HL-60/S4 treated with phorbol 12-myristate 13-acetate at 8.2 ng/mL for 4 days and 3 days (cell line): Measurements from ENCODE around the gene TTBK1.
"Not testable (repeated sequence)": the region's sequence is repeated elsewhere in the genome, so short reads cannot be mapped to it uniquely, and the experiment has no call there.

Source experiments
- in situ Hi-C: fragments of 300-500 bp; cut with MboI; formaldehyde crosslinking; loops from 2 replicates; pipeline ENCODE4 v1.15.0; 2022; ENCODE audit warnings: low sequenced_read_pairs

The TTBK1 gene

DNA sequence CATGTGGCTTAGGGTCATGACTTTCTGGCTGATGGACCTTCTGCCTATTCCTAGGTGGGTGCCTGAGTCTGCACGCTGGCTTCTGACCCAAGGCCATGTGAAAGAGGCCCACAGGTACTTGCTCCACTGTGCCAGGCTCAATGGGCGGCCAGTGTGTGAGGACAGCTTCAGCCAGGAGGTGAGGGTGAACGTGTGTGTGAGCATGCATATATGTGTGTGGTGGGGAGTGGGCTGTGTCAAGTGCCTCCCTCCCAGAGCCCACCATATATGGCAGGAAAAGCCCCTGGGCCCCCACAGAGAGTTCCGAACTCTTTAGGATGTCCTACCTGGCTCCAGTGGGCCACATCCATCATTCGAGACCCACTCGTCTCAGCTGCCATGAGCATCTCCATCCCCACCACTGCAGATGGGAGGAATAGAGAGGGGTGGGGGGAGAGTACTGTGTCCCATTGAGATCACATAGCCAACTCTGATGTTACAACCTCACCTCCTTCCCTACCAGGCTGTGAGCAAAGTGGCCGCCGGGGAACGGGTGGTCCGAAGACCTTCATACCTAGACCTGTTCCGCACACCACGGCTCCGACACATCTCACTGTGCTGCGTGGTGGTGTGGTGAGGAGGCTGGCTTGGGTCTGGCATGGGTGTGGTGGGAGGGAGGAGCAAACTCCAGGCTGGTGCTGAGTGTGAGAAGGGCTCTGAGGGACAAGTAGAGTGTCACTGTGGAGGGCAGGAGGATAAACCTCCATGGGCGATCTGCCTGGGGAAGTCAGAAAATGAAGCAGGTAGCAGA is 58.0 kb downstream of the TTBK1 start:
- in situ Hi-C loops = no loop called here

DNA sequence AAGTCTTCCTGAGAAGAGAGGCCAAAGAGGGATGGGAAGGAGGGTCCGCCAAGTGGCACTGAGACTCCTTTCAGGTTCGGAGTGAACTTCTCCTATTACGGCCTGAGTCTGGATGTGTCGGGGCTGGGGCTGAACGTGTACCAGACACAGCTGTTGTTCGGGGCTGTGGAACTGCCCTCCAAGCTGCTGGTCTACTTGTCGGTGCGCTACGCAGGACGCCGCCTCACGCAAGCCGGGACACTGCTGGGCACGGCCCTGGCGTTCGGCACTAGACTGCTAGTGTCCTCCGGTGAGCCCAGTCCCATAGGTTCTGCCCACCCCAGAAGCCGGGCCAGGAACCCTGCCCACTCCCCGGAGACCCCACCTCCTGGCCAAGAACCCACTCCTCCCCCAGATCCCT is 58.8 kb downstream of the TTBK1 start:
- in situ Hi-C loops = no loop called here

- in situ Hi-C loops = not testable (repeated sequence)
Measured at GRCh38 chr6:43303006-43303405, 59.7 kb downstream of the TTBK1 start.

- in situ Hi-C loops = no loop called here
Measured at GRCh38 chr6:43303751-43304331, 60.6 kb downstream of the TTBK1 start.

GRCh38 chr6:43304361-43304760 is 61.1 kb downstream of the TTBK1 start:
- in situ Hi-C loops = no loop called here

DNA sequence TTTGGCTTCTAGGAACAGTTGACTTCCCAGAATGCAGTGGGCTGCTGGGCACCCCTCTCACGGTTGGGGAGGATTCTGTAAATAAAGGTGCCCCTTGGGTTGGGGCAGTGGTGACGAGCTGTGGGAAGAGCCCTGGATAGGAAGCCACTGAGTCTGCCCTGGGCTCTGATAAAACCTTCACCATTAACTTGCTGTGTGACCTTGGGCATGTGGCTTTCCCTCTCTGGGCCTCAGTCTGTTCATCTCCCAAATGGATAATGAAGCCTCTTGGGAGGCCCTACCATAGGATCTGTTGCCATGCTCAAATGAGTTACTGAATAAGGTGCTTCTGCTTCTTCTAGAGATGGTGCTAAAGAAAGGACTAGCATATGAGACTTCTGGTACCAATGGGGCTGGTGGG is 61.6 kb downstream of the TTBK1 start:
- in situ Hi-C loops = no loop called here

DNA sequence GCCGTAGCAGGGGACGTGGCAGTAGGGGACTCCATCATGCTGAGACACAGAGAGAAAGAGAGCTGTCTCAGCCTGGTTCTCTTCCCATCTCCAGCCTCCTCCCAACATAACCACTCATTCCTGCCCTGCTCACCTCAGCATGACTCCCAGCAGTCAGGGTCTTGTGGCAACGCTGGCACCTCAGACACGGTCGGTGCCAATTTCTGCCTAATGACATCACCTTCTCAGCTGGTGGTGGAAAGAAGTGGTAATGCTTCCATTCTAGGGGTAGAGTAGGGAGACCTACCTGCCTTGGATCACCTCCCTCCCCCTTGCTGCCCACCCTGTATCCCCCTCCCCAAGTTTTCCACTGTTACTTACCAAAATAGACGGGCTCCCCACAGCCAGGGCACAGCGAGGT is 62.8 kb downstream of the TTBK1 start:
- in situ Hi-C loops = no loop called here

DNA sequence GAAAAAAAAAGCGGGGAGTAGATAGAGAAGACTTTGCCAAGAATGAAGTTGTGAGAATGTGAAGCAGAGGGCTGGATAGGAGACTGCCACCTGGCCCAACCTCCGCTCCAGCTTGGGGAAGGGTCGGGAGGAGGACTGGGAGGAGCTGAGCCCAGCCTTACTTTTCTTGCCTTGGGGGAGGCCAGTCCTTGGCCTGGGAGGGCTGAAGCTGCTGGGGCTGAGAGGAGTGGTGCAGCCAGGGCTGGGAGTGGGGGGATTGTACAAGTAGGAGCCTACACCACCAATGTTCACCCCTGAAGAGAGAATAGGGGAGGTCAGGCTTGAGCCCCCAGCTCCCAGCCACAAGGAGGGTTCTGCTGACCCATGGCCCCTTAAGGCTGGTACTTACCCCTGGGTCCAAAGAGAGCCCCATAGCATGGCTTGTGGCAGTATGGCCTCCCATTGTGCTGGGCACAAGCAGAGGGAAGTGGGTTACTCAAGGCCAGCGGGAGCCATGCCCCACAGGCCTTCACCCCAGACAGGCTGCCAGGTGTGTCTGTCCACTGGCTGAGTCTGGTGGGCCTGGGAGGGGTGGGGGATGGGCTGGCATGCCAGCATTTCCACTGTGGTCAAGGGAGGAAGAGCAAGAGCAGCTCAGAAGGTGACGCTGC is 64.3 kb downstream of the TTBK1 start:
- in situ Hi-C loops = no loop called here

GRCh38 chr6:43308101-43308989 is 65.1 kb downstream of the TTBK1 start, which contains the start of gene CRIP3:
CRIP3 (minus strand) TSS chr6:43308826; CDS start chr6:43308792, 34 bp downstream.
- in situ Hi-C loops = no loop called here

DNA sequence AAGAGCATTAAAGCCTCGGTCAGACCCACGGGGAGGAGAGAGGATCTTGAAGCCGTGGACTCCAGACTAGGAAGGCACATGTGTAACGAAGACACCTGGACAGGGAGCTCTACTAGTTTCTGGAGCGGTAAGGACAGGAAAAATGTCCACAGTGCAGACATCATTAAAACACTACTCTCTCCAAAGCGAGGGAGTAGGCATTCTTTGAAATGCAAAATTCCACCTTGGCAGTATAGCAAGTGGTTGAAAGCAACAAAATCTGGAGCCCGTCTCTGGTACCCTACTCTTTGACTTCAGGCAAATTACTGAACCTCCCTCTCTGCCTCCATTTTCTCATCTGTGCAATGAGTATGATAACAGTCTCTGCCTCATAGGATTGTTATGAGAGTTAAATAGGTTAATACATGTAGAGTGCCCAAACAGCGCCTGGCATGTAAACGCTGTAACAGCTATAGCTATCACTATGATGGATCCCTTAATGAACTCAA is 65.8 kb downstream of the TTBK1 start:
- in situ Hi-C loops = no loop called here

DNA sequence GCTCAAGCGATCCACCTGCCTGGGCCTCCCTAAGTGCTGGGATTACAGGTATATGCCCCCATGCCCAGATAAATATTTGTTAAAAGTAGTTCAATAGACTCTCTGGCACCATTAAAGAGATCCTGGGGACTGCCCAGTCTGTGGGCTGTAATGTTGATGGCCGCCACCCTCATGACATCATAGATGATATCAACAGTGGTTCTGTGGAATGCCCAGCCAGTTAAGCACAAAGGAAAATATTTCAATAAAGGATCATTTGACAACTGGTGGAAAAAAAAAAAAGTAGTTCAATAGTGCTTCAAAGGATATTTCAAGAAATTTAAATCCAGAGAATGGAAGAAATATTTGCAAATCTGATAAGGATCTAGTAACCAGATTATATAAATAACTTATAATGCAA is 66.9 kb downstream of the TTBK1 start:
- in situ Hi-C loops = no loop called here

GRCh38 chr6:43310624-43311023 is 67.3 kb downstream of the TTBK1 start:
- in situ Hi-C loops = no loop called here

DNA sequence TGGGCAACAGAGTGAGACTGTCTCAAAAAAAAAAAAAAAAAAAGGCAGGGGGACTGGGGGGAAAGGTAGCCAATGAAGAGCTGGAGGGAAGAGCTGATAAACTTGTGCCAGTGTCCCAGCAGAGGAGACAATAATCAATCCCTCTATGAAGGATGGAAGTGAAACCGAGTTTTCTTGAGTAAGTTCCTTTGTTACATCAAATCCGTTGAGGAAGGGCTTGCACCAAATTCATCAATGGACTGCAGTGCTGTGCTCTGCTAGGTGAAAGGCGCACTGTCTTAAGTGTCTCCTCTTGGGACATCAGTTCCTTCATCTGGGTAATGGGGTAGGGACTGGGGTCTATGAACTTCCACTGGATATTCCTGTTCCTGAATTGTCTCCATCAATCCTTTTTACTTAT is 68.4 kb downstream of the TTBK1 start:
- in situ Hi-C loops = no loop called here

DNA sequence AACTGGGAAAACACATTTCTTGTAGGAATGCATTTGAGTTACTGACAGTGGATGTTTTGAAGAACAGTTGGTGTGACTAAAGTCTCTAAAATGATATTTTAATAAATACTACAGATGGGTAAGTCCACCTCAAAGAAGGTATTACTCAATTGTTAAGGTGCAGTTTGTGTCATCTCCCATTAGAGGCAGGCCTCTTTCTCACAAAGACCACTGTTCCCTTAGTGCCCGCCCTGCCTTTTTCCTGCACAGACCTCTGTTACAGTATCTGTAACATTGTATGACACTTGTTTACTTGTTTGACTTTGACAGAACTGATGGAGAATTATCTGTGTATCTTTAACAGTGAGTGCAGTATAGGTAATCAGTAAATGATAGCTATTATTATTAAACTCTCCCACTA is 70.5 kb downstream of the TTBK1 start:
- in situ Hi-C loops = no loop called here

GRCh38 chr6:43318011-43318410 is 74.7 kb downstream of the TTBK1 start:
- in situ Hi-C loops = no loop called here

DNA sequence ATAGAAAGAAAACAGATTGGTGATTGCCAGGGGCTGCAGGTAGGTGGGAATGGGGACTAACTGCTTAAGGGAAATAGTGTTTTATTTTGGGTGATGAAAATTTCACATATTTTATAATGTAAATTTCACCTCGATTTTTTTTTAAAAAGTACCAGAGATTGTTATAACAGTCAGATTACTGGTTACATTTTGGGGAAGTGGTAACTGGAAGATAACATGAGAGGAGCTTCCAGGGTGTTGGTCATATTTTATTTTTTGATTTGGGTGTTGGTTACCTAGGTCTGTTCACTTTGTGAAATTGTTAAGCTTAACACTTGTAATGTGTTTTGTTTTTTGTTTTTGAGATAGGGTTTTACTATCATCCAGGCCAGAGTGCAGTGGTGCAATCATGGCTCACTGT is 82.6 kb downstream of the TTBK1 start:
- in situ Hi-C loops = no loop called here

DNA sequence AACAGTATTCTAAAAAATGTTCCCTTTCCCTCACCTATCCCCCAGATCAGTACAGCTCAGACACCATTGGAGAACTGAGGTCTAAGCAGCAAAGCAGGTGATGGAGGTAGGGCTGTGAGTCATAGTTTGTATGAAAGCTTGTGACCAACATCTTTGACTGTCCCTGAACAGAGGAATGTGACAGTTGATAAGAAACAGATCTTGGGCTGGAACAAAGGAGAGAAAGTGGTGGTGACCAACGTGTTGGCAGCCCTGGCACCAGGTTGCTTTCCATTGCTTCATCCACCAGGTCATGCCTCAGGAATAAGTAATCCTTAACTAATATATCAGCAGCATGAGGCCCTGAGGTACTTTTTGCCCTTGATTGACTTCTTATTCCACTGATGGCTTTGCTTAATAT is 85.2 kb downstream of the TTBK1 start:
- in situ Hi-C loops = no loop called here

GRCh38 chr6:43331470-43331869 is 88.2 kb downstream of the TTBK1 start:
- in situ Hi-C loops = loop anchor here (10.0 kb wide), 1 partner anchor 77 kb away; no protein-coding TSS in a partner anchor

DNA sequence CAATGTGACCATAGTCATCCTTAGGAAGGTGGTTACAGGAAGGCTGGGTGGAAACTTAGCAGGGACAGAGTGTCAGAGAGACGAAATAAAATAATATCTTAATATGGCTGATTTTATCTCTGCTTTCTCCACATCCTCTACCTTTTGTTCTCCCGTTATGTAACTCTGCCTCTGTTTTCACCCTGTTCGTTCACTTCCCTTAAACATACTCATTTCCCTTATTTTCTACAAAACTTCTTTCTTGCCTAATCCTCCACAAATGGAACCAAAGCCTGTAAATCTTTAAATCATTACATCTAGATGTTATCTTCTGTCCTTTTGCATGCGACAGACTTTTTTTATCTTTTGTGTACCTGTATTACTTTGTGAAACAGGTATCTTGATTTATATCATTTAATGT is 88.6 kb downstream of the TTBK1 start:
- in situ Hi-C loops = loop anchor here (10.0 kb wide), 1 partner anchor 77 kb away; no protein-coding TSS in a partner anchor

GRCh38 chr6:43334466-43335095 is 91.3 kb downstream of the TTBK1 start:
- in situ Hi-C loops = loop anchor here (10.0 kb wide), 1 partner anchor 80 kb away; no protein-coding TSS in a partner anchor
